GM21360 (cell line): ENCODE results near the gene PRKD2.

ENCODE experiments used
- ATAC-seq: cut with Tn5 transposase; IDR thresholded peaks from one replicate; pipeline ENCODE4 v1.9.1; 2021; ENCODE audit warnings: mild to moderate bottlenecking, moderate library complexity; ENCODE audit not compliant: unreplicated experiment

PRKD2 gene

GRCh38 chr19:46742926-46743480 lies 26.1 kb upstream of the PRKD2 start:
- no peak for ATAC-seq

GRCh38 chr19:46741447-46741846 lies 24.5 kb upstream of the PRKD2 start:
- ATAC-seq = no peak

DNA sequence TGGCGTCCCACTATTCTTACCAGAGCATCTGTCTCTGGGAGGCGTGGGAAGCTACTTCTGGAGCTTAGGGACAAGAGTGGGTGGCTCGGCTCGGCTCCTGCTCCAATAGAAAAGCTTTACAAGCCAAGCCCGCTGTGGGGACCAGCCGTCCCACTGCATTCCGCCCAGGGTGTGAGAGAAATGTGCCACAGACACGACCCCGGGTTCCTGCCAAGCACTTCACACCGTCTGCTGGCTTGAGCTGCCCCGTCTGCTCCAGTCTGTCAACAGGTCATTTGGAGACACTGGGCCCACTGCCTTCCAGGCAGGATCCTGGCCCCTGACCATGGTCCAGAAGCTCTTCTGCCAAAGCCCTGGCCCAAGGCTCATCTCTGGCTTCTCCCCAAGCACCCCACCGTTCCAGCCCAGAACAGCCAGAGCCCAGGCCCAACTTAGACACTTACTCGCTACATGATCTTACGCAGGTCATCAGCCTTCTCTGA lies 22.4 kb upstream of the PRKD2 start:
- no peak for ATAC-seq

DNA sequence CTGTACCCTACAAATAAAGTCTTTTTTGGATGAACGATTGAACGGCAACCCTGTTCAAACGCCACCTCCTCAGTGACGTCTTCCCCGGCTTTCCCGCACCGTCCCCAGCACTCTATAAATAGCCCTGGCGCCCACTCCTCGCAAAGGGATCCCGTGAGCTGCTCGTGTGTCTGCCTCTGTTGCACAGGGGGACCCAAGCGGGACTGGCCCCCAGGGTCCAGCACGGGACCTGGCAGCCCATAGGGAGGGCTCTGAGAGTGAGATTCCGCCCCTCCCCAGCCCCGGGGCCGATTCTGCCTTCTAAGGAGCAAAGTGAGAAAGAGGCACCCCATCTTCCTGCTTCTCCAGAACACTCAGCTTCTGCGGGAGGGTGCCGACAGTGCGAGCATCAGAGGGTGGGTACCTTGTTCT lies 20.9 kb upstream of the PRKD2 start:
- no peak for ATAC-seq

- no peak for ATAC-seq
Measured at GRCh38 chr19:46737298-46737654, 20.4 kb upstream of the PRKD2 start.

DNA sequence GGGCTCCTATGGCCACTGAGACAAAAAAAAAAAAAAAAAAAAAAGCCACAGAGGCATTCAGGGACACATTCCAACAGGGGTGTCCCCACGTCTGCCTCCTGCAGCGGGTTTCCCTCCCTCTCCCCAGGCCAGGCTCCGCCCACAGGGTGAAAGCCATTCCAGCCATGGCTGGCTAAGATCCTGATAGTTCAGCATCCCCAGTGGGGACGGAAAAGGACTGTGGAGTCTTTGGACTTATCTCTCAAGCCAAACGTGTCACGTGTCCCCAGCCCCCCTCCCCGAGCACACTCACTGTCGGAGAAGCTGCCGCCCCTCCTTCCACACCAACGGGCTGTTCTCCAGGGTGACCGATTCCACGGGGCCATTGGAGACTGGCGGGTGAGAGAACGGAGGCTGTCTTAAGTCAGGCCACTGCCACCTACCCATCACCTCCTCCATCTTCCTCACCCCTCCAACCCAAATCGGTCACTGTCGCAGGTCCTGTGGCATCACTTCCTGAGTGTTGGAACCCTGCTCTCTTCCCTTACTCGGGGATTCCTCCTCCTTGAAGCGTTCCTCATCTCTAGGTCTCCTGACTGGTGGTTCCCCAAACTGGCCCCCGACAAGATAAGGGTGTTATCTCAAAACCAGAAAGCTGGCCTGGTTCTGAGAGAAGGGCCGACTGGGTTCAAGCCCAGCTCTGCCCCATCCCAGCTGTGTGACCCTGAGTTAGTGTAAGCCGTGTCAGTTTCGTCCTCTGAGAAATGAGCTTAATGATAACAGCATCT lies 19.8 kb upstream of the PRKD2 start:
- ATAC-seq = no peak

- no peak for ATAC-seq
Measured at GRCh38 chr19:46733690-46734292, 16.9 kb upstream of the PRKD2 start.

- ATAC-seq = no peak
Measured at GRCh38 chr19:46732966-46733689, 16.2 kb upstream of the PRKD2 start.

DNA sequence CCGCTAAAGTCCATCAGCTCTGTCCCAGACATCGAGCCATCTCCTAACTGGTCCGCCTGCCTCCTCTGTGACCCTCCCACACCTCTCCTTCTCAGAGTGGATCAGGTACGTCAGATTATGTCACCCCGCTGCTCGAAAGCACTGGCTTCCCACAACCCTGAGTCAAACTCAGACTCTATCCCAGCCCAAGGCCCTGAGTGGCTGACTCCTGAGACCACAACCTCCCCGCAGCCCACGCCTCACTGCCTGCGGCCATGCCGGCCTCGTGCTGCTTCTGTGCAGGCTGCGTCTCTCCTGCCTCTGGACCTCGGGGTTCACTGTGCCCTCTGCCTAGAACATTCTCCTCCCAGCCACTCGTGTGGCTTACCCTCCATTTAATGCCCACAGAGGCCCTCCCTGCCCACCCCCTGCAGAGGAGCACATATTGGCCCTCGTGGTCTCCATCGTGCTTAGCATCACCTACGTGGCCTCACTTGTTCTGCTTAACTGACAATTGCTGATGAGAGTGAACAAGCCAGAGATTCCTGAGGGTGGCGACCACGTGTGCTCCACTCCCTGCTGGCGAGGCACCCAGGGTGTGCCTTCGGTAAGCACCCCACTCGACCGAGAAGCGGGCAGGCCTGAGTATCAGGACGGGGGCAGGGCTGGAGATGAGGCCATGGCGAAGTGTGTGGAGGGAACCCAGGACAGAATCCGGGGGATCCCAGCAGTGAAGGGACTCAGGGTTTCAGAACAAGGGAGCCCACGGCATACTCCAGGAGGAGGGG lies 15.4 kb upstream of the PRKD2 start:
- no peak for ATAC-seq

GRCh38 chr19:46731584-46731983 lies 14.7 kb upstream of the PRKD2 start:
- no peak for ATAC-seq

DNA sequence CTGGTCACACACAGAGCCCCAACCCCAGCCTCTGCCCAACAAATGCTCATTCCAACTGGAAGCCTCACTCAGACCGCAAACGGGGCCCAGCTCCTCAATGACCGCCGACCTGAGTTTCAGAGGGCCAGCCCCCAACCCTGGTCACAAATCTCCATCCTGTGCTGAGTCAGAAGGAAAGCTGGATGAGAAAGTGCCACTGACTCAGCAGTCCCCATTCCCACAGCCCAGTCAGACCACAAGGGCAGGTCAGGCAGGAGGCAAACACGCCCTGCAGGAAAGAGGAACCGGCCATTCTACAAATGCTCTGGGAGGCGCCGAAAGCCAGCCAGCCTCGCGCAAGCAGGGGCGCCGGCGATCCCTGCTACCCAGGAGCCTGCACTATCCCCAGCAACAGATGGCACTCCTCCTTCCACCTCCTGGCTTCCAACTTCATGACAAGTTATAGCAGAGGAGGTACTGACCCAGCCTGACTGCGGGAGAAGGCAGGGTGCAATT lies 14.1 kb upstream of the PRKD2 start:
- ATAC-seq = no peak

DNA sequence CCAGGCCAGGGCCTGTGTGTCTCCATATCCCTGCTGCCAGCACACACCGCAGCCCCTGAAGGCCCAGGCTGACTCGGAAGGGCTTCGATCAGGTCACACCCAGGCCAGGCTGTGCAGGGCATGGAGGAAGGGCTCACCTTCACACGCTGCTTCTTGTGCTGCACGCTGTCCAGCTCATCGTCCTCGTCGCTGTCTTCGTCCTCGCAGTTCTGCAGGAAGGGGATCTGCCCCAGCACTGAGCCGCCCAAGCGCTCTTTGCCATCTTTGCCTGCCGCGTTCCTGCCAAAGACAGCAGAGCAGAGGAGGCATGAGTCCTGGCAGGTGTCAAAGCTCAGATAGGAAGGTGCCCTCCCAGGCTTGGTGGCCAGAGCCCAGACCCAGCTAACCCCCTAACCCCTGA lies 13.7 kb upstream of the PRKD2 start:
- ATAC-seq = no peak

DNA sequence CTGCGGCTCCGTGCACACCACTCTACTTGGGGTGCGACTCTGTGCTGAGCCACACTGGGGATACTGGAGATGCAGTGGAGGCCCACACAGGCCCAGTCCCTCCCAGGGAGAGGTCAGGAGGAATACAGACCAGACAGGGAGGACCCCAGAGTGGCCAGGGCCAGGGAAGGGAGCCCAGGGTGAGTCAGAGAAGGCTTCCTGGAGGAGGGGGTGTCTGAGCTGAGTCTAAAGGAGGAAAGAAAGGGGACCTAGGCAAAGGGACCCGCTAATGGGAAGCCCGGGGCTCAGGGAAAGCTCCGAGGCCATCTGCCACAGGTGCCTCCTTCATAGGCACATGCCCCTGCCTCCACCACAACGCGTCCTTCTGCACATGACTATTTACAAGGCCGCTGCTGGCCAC lies 13.3 kb upstream of the PRKD2 start:
- no peak for ATAC-seq

- no peak for ATAC-seq
Measured at GRCh38 chr19:46729696-46730095, 12.8 kb upstream of the PRKD2 start.

DNA sequence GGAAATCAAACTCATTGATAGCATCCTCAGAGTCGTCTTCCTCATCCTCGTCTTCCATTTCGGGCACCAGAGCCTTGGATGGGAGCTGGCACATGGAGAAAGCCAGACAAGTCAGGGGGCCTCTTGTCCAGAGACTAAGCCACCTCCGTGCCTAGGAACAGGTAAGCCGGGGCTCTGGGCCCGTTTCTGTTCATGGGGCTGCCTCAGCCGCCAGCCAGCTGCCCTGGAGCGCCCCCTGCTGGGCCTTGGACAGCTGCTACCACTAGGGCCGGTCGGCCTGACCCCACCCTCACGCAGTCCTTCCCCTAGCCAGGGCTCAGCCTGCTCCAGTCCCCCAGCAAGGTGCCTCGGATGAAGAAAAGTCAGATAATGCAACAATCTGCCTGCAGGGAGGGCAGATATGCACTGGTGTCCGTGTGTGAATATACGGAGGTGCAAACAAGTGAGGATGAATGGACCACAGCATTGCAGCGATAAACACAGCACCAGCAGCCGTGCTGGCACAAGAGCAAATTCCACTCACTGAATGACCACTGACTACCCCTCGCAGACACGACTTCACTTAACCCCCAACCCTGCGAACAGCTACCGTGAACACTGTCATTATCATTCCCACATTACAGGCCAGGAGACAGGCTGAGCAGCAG lies 11.9 kb upstream of the PRKD2 start:
- ATAC-seq = no peak

GRCh38 chr19:46728208-46728607 lies 11.3 kb upstream of the PRKD2 start:
- ATAC-seq = no peak

DNA sequence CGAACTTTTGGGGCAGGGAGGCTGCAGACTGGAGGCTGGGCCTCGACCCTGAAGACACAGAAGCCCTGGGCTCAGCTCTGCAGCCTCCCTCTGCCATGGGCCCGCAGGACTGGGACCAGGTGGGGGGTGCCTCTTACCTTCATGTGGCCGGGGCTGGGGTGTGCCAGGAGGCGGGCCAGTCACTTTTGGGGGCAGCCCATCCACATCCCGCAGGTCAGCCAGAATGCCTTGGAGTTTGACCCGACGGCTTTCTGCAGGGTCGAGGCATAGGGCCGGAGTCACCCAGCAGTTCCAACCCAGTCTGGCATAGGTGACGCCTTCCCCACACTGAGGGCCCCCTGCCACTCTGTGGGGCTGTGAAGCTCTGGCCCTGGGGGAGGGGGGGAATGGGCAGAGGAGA lies 10.8 kb upstream of the PRKD2 start:
- ATAC-seq = no peak

DNA sequence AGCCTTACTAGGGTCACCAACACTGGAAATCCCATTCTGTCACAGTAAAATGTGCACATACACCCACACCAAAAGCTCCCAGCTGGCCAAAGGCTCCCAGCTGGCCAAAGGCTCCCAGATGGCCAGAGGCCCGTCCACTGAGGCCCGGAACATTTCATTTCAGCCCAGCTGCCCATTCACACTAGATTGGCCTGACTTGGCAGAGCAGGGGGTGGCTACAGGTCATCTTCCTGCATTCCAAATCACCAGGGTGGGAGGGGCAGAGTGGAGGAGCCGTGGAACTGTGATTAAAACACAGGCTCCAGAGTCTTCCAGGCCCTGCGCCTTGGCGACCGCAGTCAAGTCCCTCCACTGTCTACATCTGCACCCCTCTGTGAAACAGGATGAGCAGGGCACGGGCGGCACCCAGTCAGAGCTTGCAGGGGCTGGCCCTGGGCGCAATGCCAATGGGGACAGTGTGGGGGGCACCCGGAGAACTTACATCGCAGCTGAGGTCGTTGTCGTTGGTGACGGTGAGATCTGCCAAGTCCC lies 10.1 kb upstream of the PRKD2 start:
- no peak for ATAC-seq

DNA sequence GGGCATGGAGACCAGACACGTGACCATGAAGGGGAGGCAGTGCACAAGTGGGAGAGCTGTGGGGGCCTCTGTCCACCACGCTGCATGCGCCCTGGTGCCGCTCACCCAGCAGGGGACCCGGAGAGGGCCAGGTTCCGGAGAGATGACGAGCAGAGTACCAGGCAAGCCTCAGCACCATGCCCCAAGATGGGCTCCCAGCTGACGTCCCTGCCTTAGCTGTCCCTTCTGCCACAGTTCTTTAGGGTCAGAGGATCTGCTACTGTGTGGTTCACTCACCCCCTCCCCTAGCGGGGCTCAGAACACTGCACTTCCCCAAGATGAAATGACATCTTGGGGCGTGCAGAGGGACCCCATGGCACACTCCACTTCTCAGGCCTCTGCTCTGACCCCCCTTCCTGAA lies 9.6 kb upstream of the PRKD2 start:
- ATAC-seq = no peak

DNA sequence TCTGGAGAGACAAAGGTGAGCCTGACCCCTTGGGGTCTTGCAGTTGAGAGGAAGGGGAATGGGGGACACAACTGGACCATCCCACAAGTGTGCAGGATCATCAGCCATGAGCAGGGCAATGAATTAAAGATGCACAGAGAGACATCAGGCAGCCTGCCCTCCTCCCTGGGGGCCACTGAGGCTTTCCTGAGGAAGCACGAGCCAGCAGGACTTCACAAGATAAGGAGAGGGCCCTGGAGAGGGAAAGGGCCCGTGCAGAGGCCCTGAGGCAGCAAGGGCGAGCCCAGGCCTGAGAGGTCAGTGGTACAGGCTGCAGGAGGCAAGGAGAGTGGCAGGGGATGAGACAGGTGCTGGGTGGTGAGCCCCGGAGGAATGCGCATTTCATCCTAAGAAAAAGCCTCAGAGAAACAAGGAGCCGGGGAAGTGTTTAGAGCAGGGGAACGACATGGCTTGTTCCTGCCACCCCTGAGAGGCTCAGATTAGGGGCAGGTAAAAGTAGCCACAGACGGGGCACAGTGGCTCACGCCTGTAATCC lies 9.0 kb upstream of the PRKD2 start:
- no peak for ATAC-seq
